CD14-positive monocyte (primary cell): ENCODE measurements around the gene CMPK2. TPM values are rescaled to one million over a fixed set of nuclear protein-coding genes. Genes with fewer than 3 reads are reported as not detected.

ENCODE experiments used
- DNase-seq, 3 donors: peaks; one replicate each; pipeline ENCODE4 v3.0.0-alpha.2; 2011 to 2022
- H2AFZ ChIP-seq: 2 replicates; pipeline ENCODE4 v1.6.0; 2012; ENCODE audit warnings: mild to moderate bottlenecking, low read depth, low read length, inconsistent platforms; ENCODE audit not compliant: insufficient read depth, poor library complexity, severe bottlenecking
- H3K27ac ChIP-seq, 2 donors: 1 replicate in 1 of 2; 2 replicates in 1 of 2; pipeline ENCODE4 v1.5.1; 2012 to 2013; ENCODE audit warnings: low read length in 2 of 2, control low read depth in 1 of 2, inconsistent platforms in 1 of 2, low read depth in 1 of 2, mild to moderate bottlenecking in 1 of 2
- H3K27me3 ChIP-seq, 2 donors: one replicate each; pipeline versions ENCODE4 v1.6.0 to v1.6.1; 2011 to 2013; ENCODE audit warnings: low read length in 2 of 2; ENCODE audit not compliant: control insufficient read depth in 2 of 2, insufficient read depth in 2 of 2
- H3K36me3 ChIP-seq, 2 donors: replicated peaks in 1 of 2; 1 replicate in 1 of 2; 2 replicates in 1 of 2; pipeline versions ENCODE4 v1.5.1 to v1.6.1; 2012 to 2013; ENCODE audit warnings: low read length in 2 of 2, control low read depth in 1 of 2, inconsistent platforms in 1 of 2, mild to moderate bottlenecking in 1 of 2; ENCODE audit not compliant: insufficient read depth in 2 of 2, control insufficient read depth in 1 of 2
- H3K4me1 ChIP-seq, 2 donors: 1 replicate in 1 of 2; 2 replicates in 1 of 2; pipeline versions ENCODE4 v1.5.1 to v1.6.1; 2012 to 2013; ENCODE audit warnings: low read length in 2 of 2, control low read depth in 1 of 2, inconsistent platforms in 1 of 2, mild to moderate bottlenecking in 1 of 2, moderate library complexity in 1 of 2; ENCODE audit not compliant: insufficient read depth in 2 of 2, control insufficient read depth in 1 of 2
- H3K4me2 ChIP-seq: replicated peaks from 2 replicates; pipeline ENCODE3; 2012; ENCODE audit warnings: low read length, moderate library complexity, mild to moderate bottlenecking; ENCODE audit not compliant: poor library complexity, severe bottlenecking; ENCODE audit errors: extremely low read depth
- H3K4me3 ChIP-seq, 3 experiments: fragments of 200-600 bp in 1 of 3; sonication (generic) in 1 of 3; replicated peaks in 1 of 3; 1 replicate in 2 of 3; 2 replicates in 1 of 3; pipeline ENCODE4 v1.5.1; 2011 to 2013; ENCODE audit warnings: low read length in 3 of 3, mild to moderate bottlenecking in 3 of 3, control low read depth in 2 of 3, low read depth in 2 of 3, inconsistent platforms in 1 of 3, moderate library complexity in 1 of 3
- H3K79me2 ChIP-seq: 2 replicates; pipeline ENCODE4 v1.6.0; 2012; ENCODE audit warnings: mild to moderate bottlenecking, control low read depth, inconsistent platforms, low read length, moderate library complexity; ENCODE audit not compliant: insufficient read depth
- H3K9ac ChIP-seq: 2 replicates; pipeline ENCODE4 v1.6.0; 2017; ENCODE audit warnings: low read length, mild to moderate bottlenecking; ENCODE audit not compliant: insufficient read depth, poor library complexity, severe bottlenecking
- H3K9me3 ChIP-seq, 2 donors: replicated peaks in 1 of 2; 1 replicate in 1 of 2; 2 replicates in 1 of 2; pipeline versions ENCODE4 v1.5.1 to v1.6.1; 2012 to 2013; ENCODE audit warnings: low read length in 2 of 2, control low read depth in 1 of 2; ENCODE audit not compliant: control insufficient read depth in 1 of 2, insufficient read depth in 1 of 2
- H4K20me1 ChIP-seq: 2 replicates; pipeline ENCODE4 v1.6.0; 2012; ENCODE audit warnings: mild to moderate bottlenecking, low read length, control low read depth, moderate library complexity; ENCODE audit not compliant: insufficient read depth
- H3K27ac Mint-ChIP-seq, 7 donors: one replicate each; pipeline ENCODE4 v1.8.0; 2020; ENCODE audit warnings: mild to moderate bottlenecking in 7 of 7, mixed read lengths in 7 of 7, moderate library complexity in 6 of 7, inconsistent platforms in 2 of 7
- H3K27me3 Mint-ChIP-seq, 3 donors: one replicate each; pipeline ENCODE4 v1.8.0; 2021 to 2022; ENCODE audit warnings: low read depth in 3 of 3, mild to moderate bottlenecking in 3 of 3, mixed read lengths in 3 of 3, moderate library complexity in 3 of 3, inconsistent platforms in 1 of 3
- H3K36me3 Mint-ChIP-seq, 2 donors: one replicate each; pipeline ENCODE4 v1.8.0; 2020; ENCODE audit warnings: mixed read lengths in 2 of 2, inconsistent platforms in 1 of 2, mild to moderate bottlenecking in 1 of 2
- H3K4me1 Mint-ChIP-seq: one replicate; pipeline ENCODE4 v1.8.0; 2020; ENCODE audit warnings: mild to moderate bottlenecking, mixed read lengths
- H3K4me3 Mint-ChIP-seq, 2 donors: one replicate each; pipeline ENCODE4 v1.8.0; 2020; ENCODE audit warnings: mild to moderate bottlenecking in 2 of 2, mixed read lengths in 2 of 2, moderate library complexity in 1 of 2
- H3K9me3 Mint-ChIP-seq, 7 donors: one replicate each; pipeline ENCODE4 v1.8.0; 2020 to 2022; ENCODE audit warnings: mixed read lengths in 7 of 7, mild to moderate bottlenecking in 6 of 7, moderate library complexity in 6 of 7, inconsistent platforms in 2 of 7
- CTCF ChIP-seq: fragments of 200-600 bp; IDR thresholded peaks from one replicate; pipeline ENCODE4 v1.8.0; 2022; ENCODE audit warnings: antibody characterized with exemption, mild to moderate bottlenecking
- WGBS: methylation state at CpG from one replicate; pipeline ENCODE4 v1.1.5; 2013; ENCODE audit warnings: missing lambda C conversion rate; ENCODE audit not compliant: insufficient coverage; 5-methylcytosine and 5-hydroxymethylcytosine counted together
- intact Hi-C, 2 donors: fragments of 100-400 bp; cut with micrococcal nuclease; formaldehyde crosslinking; loops; one replicate each; pipeline versions ENCODE4 v1.15.0 to v1.15.1; 2023
- polyA plus RNA-seq, 3 donors: library from polyadenylated mRNA; depleted of rRNA in 1 of 3; unstranded in 2 of 3; stranded (reverse) in 1 of 3; fragments of 300-500 nt in 2 of 3; fragments of >200 nt in 1 of 3; fragmentation: Illumina TruSeq in 2 of 3; gene quantifications; 1 replicate in 2 of 3; 2 replicates in 1 of 3; pipeline ENCODE4 v1.2.3, GENCODE V29; 2012 to 2021

Gene CMPK2
- polyA plus RNA-seq, 3 donors: 12.6 to 18.1 (median 17.0) TPM

GRCh38 chr2:6883448-6884122, 17.9 kb upstream of the CMPK2 start:
- Histone ChIP-seq H3K9ac (no peak overlapping the region), H3K79me2 (no peaks in the 10 kb centered on the region), H3K9me3 (no peaks in the 10 kb centered on the region), H3K4me3 (no peak overlapping the region), H3K4me1 (peaks cover 4 to 10% of the 10 kb centered on the region in 2 donors), H3K4me2 (no peak overlapping the region), H3K27ac (no peak overlapping the region), H2AFZ (no peak overlapping the region), H3K27me3 (no peaks in the 10 kb centered on the region), H3K36me3 (no peaks in the 10 kb centered on the region), H4K20me1 (no peaks in the 10 kb centered on the region)
- H3K9me3 Mint-ChIP-seq: peaks cover 0 to 2% (median 0%) of the 10 kb centered on the region in 7 donors
- H3K4me3 Mint-ChIP-seq: no peak overlapping the region
- DNase-seq: no peak
- H3K4me1 Mint-ChIP-seq: peaks cover 12% of the 10 kb centered on the region
- no peak overlapping the region for H3K27ac Mint-ChIP-seq
- peaks cover 0 to 2% (median 1%) of the 10 kb centered on the region in 3 donors for H3K27me3 Mint-ChIP-seq
- 60% methylated on average over 1 of the region's 7 CpGs for WGBS
- TF ChIP-seq CTCF: no peak
- intact Hi-C loops: no loop called here
- H3K36me3 Mint-ChIP-seq: peaks cover 5 to 7% of the 10 kb centered on the region in 2 donors

GRCh38 chr2:6881516-6881915, 15.8 kb upstream of the CMPK2 start:
- Histone ChIP-seq H3K9ac (no peak overlapping the region), H3K27ac (no peak overlapping the region), H3K36me3 (no peaks in the 10 kb centered on the region), H3K4me1 (peaks cover 24 to 30% of the 10 kb centered on the region in 2 donors), H3K79me2 (no peaks in the 10 kb centered on the region), H4K20me1 (no peaks in the 10 kb centered on the region), H3K27me3 (no peaks in the 10 kb centered on the region), H3K4me2 (no peak overlapping the region), H3K9me3 (no peaks in the 10 kb centered on the region), H2AFZ (no peak overlapping the region), H3K4me3 (no peak overlapping the region)
- H3K27me3 Mint-ChIP-seq: peaks cover 0 to 2% (median 1%) of the 10 kb centered on the region in 3 donors
- no peak for DNase-seq
- peaks cover 0 to 4% (median 0%) of the 10 kb centered on the region in 7 donors for H3K9me3 Mint-ChIP-seq
- peaks cover 5 to 7% of the 10 kb centered on the region in 2 donors for H3K36me3 Mint-ChIP-seq
- TF ChIP-seq CTCF: no peak
- no peak overlapping the region for H3K4me3 Mint-ChIP-seq
- H3K27ac Mint-ChIP-seq: no peak overlapping the region
- WGBS: 90% methylated on average over 2 of the region's 5 CpGs
- intact Hi-C loops: no loop called here
- H3K4me1 Mint-ChIP-seq: peaks cover 30% of the 10 kb centered on the region
